MM.1S (cell line): ENCODE data around the gene TTC7B.

Experiments
- DNase-seq: peaks from one replicate; pipeline ENCODE4 v3.0.0-alpha.2; 2015
- H2AFZ ChIP-seq: fragments of 300-600 bp; sonication (generic); 2 replicates; pipeline ENCODE4 v1.6.0; 2016; ENCODE audit warnings: antibody characterized with exemption, low read length
- H3F3A ChIP-seq: fragments of 300-600 bp; sonication (generic); 2 replicates; pipeline ENCODE4 v1.6.1; 2016; ENCODE audit warnings: mild to moderate bottlenecking, antibody characterized with exemption, low read length, moderate library complexity, mixed read lengths; ENCODE audit not compliant: insufficient read depth
- H3K27ac ChIP-seq: fragments of 300-600 bp; sonication (generic); 2 replicates; pipeline ENCODE4 v1.5.1; 2016; ENCODE audit warnings: mild to moderate bottlenecking, low read length
- H3K27me3 ChIP-seq: fragments of 300-600 bp; sonication (generic); replicated peaks from 2 replicates; pipeline ENCODE4 v1.6.0; 2016; ENCODE audit warnings: low read length; ENCODE audit not compliant: insufficient read depth
- H3K36me3 ChIP-seq: fragments of 300-600 bp; sonication (generic); replicated peaks from 2 replicates; pipeline ENCODE4 v1.6.1; 2016; ENCODE audit warnings: mild to moderate bottlenecking, low read length, mixed read lengths; ENCODE audit not compliant: insufficient read depth
- H3K4me1 ChIP-seq: fragments of 300-600 bp; sonication (generic); 2 replicates; pipeline ENCODE4 v1.6.1; 2016; ENCODE audit warnings: low read length, mixed read lengths
- H3K4me2 ChIP-seq: fragments of 300-600 bp; sonication (generic); 2 replicates; pipeline ENCODE4 v1.6.0; 2016; ENCODE audit warnings: low read depth, low read length
- H3K4me3 ChIP-seq: fragments of 300-600 bp; sonication (generic); 2 replicates; pipeline ENCODE4 v1.5.1; 2016; ENCODE audit warnings: low read length, mixed read lengths
- H3K79me2 ChIP-seq: fragments of 300-600 bp; sonication (generic); 2 replicates; pipeline ENCODE4 v1.6.1; 2016; ENCODE audit warnings: mixed run types, low read length, mixed read lengths
- H3K9ac ChIP-seq: fragments of 300-600 bp; sonication (generic); 2 replicates; pipeline ENCODE4 v1.6.1; 2016; ENCODE audit warnings: low read length, mixed read lengths
- H3K9me2 ChIP-seq: fragments of 300-600 bp; sonication (generic); replicated peaks from 2 replicates; pipeline ENCODE4 v1.6.1; 2016; ENCODE audit warnings: mild to moderate bottlenecking, low read length, mixed read lengths; ENCODE audit not compliant: insufficient read depth
- H3K9me3 ChIP-seq: fragments of 300-600 bp; sonication (generic); replicated peaks from 2 replicates; pipeline ENCODE4 v1.6.1; 2016; ENCODE audit warnings: mild to moderate bottlenecking, low read length, mixed read lengths; ENCODE audit not compliant: insufficient read depth
- H4K20me1 ChIP-seq: fragments of 300-600 bp; sonication (generic); 2 replicates; pipeline ENCODE4 v1.6.1; 2016; ENCODE audit warnings: mild to moderate bottlenecking, low read length, moderate library complexity, mixed read lengths; ENCODE audit not compliant: insufficient read depth
- EZH2 ChIP-seq: fragments of 300-600 bp; sonication (generic); optimal IDR thresholded peaks from 2 replicates; pipeline ENCODE3; 2017; ENCODE audit warnings: low read depth, mild to moderate bottlenecking, antibody characterized with exemption, low read length, mixed read lengths
- EZH2phosphoT487 ChIP-seq: fragments of 300-600 bp; sonication (generic); IDR thresholded peaks from 2 replicates; pipeline ENCODE4 v1.6.1; 2018; ENCODE audit warnings: antibody characterized with exemption, low read length
- TF ChIP-seq, protein P1 (sequence below): fragments of 300-600 bp; sonication (generic); IDR thresholded peaks from 2 replicates; pipeline ENCODE4 v1.5.1; 2016; ENCODE audit warnings: antibody characterized with exemption, low read length, mixed read lengths

TTC7B gene

GRCh38 chr14:90583427-90583826 is 232.8 kb downstream of the TTC7B start:
- no peaks in the 10 kb centered on the region for H3K79me2 ChIP-seq
- no peaks in the 10 kb centered on the region for H4K20me1 ChIP-seq
- no peak overlapping the region for H3K27ac ChIP-seq
- no peak for DNase-seq
- TF ChIP-seq EZH2phosphoT487 = no peak
- H3K9ac ChIP-seq = no peak overlapping the region
- no peak overlapping the region for H3K4me2 ChIP-seq
- H3K36me3 ChIP-seq = no peaks in the 10 kb centered on the region
- H2AFZ ChIP-seq = no peak overlapping the region
- no peaks in the 10 kb centered on the region for H3K4me1 ChIP-seq
- no peaks in the 10 kb centered on the region for H3F3A ChIP-seq
- no peaks in the 10 kb centered on the region for H3K9me3 ChIP-seq
- H3K27me3 ChIP-seq = no peaks in the 10 kb centered on the region
- H3K4me3 ChIP-seq = no peak overlapping the region
- H3K9me2 ChIP-seq = no peaks in the 10 kb centered on the region

DNA sequence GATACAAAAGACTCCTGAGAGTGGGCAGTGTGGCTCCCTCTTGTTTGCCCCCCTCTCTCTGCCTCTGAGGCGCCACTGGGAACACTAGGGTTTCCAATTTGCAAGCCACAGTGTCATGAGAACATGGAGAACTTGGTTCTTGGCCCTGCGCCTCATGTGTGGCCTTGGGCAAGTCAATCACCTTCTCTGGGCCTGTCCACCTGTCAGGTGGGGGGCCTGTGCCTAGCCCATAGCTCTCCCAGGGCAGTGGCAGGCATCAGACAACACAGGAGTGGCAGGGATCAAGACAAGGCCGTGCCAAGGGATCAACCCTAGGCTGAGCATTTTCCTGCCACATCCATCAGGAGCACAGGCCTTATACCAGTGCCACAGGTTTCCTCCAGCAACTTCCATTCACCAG is 234.1 kb downstream of the TTC7B start:
- no peak for DNase-seq
- TF ChIP-seq, protein P1, sequence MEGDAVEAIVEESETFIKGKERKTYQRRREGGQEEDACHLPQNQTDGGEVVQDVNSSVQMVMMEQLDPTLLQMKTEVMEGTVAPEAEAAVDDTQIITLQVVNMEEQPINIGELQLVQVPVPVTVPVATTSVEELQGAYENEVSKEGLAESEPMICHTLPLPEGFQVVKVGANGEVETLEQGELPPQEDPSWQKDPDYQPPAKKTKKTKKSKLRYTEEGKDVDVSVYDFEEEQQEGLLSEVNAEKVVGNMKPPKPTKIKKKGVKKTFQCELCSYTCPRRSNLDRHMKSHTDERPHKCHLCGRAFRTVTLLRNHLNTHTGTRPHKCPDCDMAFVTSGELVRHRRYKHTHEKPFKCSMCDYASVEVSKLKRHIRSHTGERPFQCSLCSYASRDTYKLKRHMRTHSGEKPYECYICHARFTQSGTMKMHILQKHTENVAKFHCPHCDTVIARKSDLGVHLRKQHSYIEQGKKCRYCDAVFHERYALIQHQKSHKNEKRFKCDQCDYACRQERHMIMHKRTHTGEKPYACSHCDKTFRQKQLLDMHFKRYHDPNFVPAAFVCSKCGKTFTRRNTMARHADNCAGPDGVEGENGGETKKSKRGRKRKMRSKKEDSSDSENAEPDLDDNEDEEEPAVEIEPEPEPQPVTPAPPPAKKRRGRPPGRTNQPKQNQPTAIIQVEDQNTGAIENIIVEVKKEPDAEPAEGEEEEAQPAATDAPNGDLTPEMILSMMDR = no peak
- TF ChIP-seq EZH2 (no peak), EZH2phosphoT487 (no peak)
- Histone ChIP-seq H3K9me2 (no peaks in the 10 kb centered on the region), H2AFZ (no peak overlapping the region), H3K9me3 (no peaks in the 10 kb centered on the region), H3K4me3 (no peak overlapping the region), H3K36me3 (no peaks in the 10 kb centered on the region), H3K27ac (no peak overlapping the region), H3K27me3 (no peaks in the 10 kb centered on the region), H3K4me2 (no peak overlapping the region), H3K4me1 (no peaks in the 10 kb centered on the region), H4K20me1 (no peaks in the 10 kb centered on the region), H3K79me2 (no peaks in the 10 kb centered on the region), H3F3A (no peaks in the 10 kb centered on the region), H3K9ac (no peak overlapping the region)

- Histone ChIP-seq H3K79me2 (no peaks in the 10 kb centered on the region), H3F3A (no peaks in the 10 kb centered on the region), H3K4me1 (no peaks in the 10 kb centered on the region), H3K27me3 (no peaks in the 10 kb centered on the region), H3K9ac (no peak overlapping the region), H3K4me3 (no peak overlapping the region), H3K9me3 (no peaks in the 10 kb centered on the region), H3K36me3 (no peaks in the 10 kb centered on the region), H3K9me2 (no peaks in the 10 kb centered on the region), H3K4me2 (no peak overlapping the region), H4K20me1 (no peaks in the 10 kb centered on the region), H2AFZ (no peak overlapping the region), H3K27ac (no peak overlapping the region)
- no peak for DNase-seq
- TF ChIP-seq EZH2phosphoT487 (no peak), EZH2 (no peak)
- TF ChIP-seq, protein P1 = no peak
Observed at GRCh38 chr14:90581745-90582144, 234.5 kb downstream of the TTC7B start.

DNA sequence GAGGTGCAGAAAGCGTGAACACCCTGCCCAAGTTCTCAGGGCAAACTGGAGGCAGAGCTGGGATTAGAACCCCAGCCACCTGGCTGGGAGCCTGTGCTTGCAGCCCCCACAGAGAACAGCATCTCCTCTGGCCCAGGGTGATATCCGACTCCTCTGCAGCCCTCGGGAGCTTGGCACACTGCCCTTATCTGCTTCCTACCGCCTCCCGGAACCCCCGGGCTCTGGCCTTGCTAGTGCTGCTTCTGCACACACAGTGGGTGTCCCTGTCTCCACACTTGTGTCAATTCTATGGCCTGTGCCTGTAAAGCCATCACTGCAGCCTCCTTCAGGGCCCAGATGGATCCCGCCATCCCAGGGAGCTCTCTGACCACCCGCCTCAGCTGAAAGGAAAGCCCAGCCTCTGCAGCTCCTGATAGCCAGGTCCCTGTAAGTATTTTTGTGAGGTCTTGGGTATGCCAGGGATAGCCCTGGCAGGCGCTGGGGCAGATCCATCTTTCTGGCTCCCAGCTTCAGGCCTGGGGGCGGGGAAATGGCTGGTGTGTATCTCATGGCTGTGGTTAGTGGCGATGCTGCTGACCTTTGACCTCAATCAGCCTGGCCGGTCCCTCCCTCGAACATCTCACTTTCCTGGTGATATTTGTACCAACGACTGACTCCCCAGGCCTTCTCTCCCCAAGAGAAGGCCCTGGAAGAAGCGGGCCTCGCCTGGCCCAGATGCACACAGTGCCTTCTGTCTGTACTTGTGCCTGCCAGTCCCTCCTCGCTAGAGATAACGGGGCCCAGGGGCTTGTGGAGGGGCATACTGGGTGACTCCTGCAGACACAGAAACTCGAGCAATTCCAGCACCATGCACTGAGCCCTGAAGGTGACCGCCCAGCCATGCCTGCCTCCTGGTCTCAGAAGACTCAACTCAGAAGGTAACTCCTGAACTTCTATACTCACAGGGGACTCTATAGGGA is 235.6 kb downstream of the TTC7B start:
- H4K20me1 ChIP-seq = no peaks in the 10 kb centered on the region
- no peak for DNase-seq
- H3K9me2 ChIP-seq = no peaks in the 10 kb centered on the region
- no peak overlapping the region for H3K4me3 ChIP-seq
- no peak overlapping the region for H3K9ac ChIP-seq
- no peaks in the 10 kb centered on the region for H3F3A ChIP-seq
- no peaks in the 10 kb centered on the region for H3K79me2 ChIP-seq
- H3K27me3 ChIP-seq = no peaks in the 10 kb centered on the region
- H3K4me1 ChIP-seq = no peaks in the 10 kb centered on the region
- H3K9me3 ChIP-seq = no peaks in the 10 kb centered on the region
- TF ChIP-seq EZH2 = no peak
- TF ChIP-seq, protein P1 = no peak
- no peak for TF ChIP-seq EZH2phosphoT487
- no peak overlapping the region for H3K4me2 ChIP-seq
- no peak overlapping the region for H2AFZ ChIP-seq
- H3K27ac ChIP-seq = no peak overlapping the region
- no peaks in the 10 kb centered on the region for H3K36me3 ChIP-seq
